NCI-H1930 (cell line): Measurements from ENCODE around the gene SST.
A peak's percentile ranks its signal among the peaks of the same experiment; 100 is the strongest.

ENCODE experiments used
- DNase-seq, 2 experiments: peaks; one replicate each; lab custom pipeline; 2025; lab: John Stamatoyannopoulos, UW

The SST gene

GRCh38 chr3:187669675-187670504 is at the start of gene SST:
Gene SST, minus strand, starts transcription at chr3:187670394. Its CDS starts 103 bp downstream, at chr3:187670291.
- DNase-seq: no peak

- DNase-seq: no peak
Measured at GRCh38 chr3:187719628-187720336, 49.6 kb upstream of the SST start.

GRCh38 chr3:187718802-187719201 is 48.6 kb upstream of the SST start:
- DNase-seq: no peak

GRCh38 chr3:187717572-187717971 is 47.4 kb upstream of the SST start:
- no peak for DNase-seq

GRCh38 chr3:187714404-187714979 is 44.3 kb upstream of the SST start:
- peak; percentile 22 to 55 for DNase-seq

GRCh38 chr3:187713504-187713903 is 43.3 kb upstream of the SST start:
- DNase-seq: no peak

GRCh38 chr3:187709155-187709554 is 39.0 kb upstream of the SST start:
- DNase-seq: no peak

- no peak for DNase-seq
Measured at GRCh38 chr3:187708696-187709095, 38.5 kb upstream of the SST start.

GRCh38 chr3:187706971-187707370 is 36.8 kb upstream of the SST start:
- no peak for DNase-seq

- no peak for DNase-seq
Measured at GRCh38 chr3:187705164-187705563, 35.0 kb upstream of the SST start.

GRCh38 chr3:187702507-187703033 is 32.4 kb upstream of the SST start, which contains the start of gene RTP2:
Gene RTP2, minus strand, starts transcription at chr3:187702557. Its CDS starts 429 bp downstream, at chr3:187702128.
- DNase-seq: no peak

GRCh38 chr3:187700249-187700648 is 30.1 kb upstream of the SST start:
- DNase-seq: no peak

GRCh38 chr3:187698499-187699399 is 28.6 kb upstream of the SST start:
- DNase-seq: no peak

GRCh38 chr3:187696021-187696420 is 25.8 kb upstream of the SST start:
- DNase-seq: no peak

GRCh38 chr3:187695449-187695848 is 25.3 kb upstream of the SST start:
- DNase-seq: no peak

GRCh38 chr3:187694801-187695200 is 24.6 kb upstream of the SST start:
- DNase-seq: no peak

GRCh38 chr3:187693431-187693830 is 23.2 kb upstream of the SST start:
- no peak for DNase-seq

GRCh38 chr3:187689984-187690383 is 19.8 kb upstream of the SST start:
- DNase-seq: no peak

GRCh38 chr3:187686621-187687273 is 16.6 kb upstream of the SST start:
- no peak for DNase-seq

- DNase-seq: no peak
Measured at GRCh38 chr3:187685948-187686347, 15.8 kb upstream of the SST start.

- no peak for DNase-seq
Measured at GRCh38 chr3:187684880-187685279, 14.7 kb upstream of the SST start.
